K562 (cell line): ENCODE data around the gene TNNT3. TPM values are rescaled to one million over a fixed set of nuclear protein-coding genes. Genes with fewer than 3 reads are reported as not detected.
A peak's percentile ranks its signal among the peaks of the same experiment; 100 is the strongest.

Experiments
- ATAC-seq: fragments of 200-7000 bp; cut with Tn5 transposase; 3 replicates; pipeline ENCODE4 v1.9.1; 2020; ENCODE audit warnings: moderate library complexity
- BruUV-seq: library from RNA; stranded (reverse); fragments of 400-500 nt; replicated peaks from 2 replicates; lab custom pipeline; 2021; lab: Mats Ljungman, UMichigan
- CTCF ChIA-PET: fragments of 300-600 bp; formaldehyde crosslinking; extraction: SDS; loops from one replicate; lab custom pipeline; 2021; ENCODE audit warnings: low intra/inter-chr PET ratio; lab: Yijun Ruan, JAX
- POLR2A ChIA-PET: fragments of 300-600, 350-650 bp; sonication (Branson Sonifier 250); formaldehyde crosslinking; extraction: SDS; loops from one replicate; lab custom pipeline; 2021; ENCODE audit warnings: antibody characterized with exemption, inconsistent platforms; lab: Yijun Ruan, JAX
- DNase-seq, 4 experiments: peaks; one replicate each; pipeline versions ENCODE4 v3.0.0 to v3.0.0-alpha.2; 2011 to 2018; ENCODE audit warnings: low spot score in 3 of 4, mixed read lengths in 3 of 4; ENCODE audit errors: extremely low read depth in 1 of 4
- FAIRE-seq: peaks from 2 replicates; lab custom pipeline; 2011; peaks lifted over from hg19 to GRCh38; lab: Jason Lieb, UNC
- H2AFZ ChIP-seq: 2 replicates; pipeline ENCODE4 v1.6.0; 2011; ENCODE audit warnings: low read depth, low read length, control low read depth, inconsistent platforms
- H3K27ac ChIP-seq: fragments of 200-600 bp; 3 replicates; pipeline ENCODE4 v1.8.0; 2011; ENCODE audit warnings: low read depth, mild to moderate bottlenecking, control low read depth, inconsistent platforms, low read length, moderate library complexity, mixed read lengths; ENCODE audit errors: extremely low read depth
- H3K27me3 ChIP-seq, 2 experiments: fragments of 300-600 bp in 1 of 2; 2 replicates in 1 of 2; 3 replicates in 1 of 2; pipeline versions ENCODE4 v1.6.0 to v1.8.0; 2011; ENCODE audit warnings: inconsistent platforms in 2 of 2, low read length in 2 of 2, mild to moderate bottlenecking in 1 of 2, mixed read lengths in 1 of 2, moderate library complexity in 1 of 2; ENCODE audit not compliant: control insufficient read depth in 2 of 2, insufficient read depth in 2 of 2
- H3K36me3 ChIP-seq: fragments of 300-600 bp; 3 replicates; pipeline ENCODE4 v1.8.0; 2011; ENCODE audit warnings: mild to moderate bottlenecking, low read length, inconsistent platforms; ENCODE audit not compliant: control insufficient read depth, insufficient read depth
- H3K4me1 ChIP-seq, 2 experiments: fragments of 200-600 bp in 1 of 2; replicated peaks in 1 of 2; 2 replicates in 1 of 2; 3 replicates in 1 of 2; pipeline versions ENCODE4 v1.5.1 to v1.8.0; 2011; ENCODE audit warnings: inconsistent platforms in 2 of 2, low read length in 2 of 2, mild to moderate bottlenecking in 1 of 2, mixed read lengths in 1 of 2, moderate library complexity in 1 of 2; ENCODE audit not compliant: control insufficient read depth in 2 of 2, insufficient read depth in 2 of 2
- H3K4me2 ChIP-seq: 2 replicates; pipeline ENCODE4 v1.6.1; 2011; ENCODE audit warnings: low read length, control low read depth, inconsistent platforms, mixed read lengths; ENCODE audit not compliant: insufficient read depth
- H3K4me3 ChIP-seq: fragments of 200-600 bp; sonication (generic), shearing (Covaris generic); 2 replicates; pipeline ENCODE4 v1.5.1; 2016; ENCODE audit warnings: control low read depth, inconsistent platforms
- H3K79me2 ChIP-seq: fragments of 200-600 bp; 3 replicates; pipeline ENCODE4 v1.8.0; 2011; ENCODE audit warnings: low read length, inconsistent platforms; ENCODE audit not compliant: control insufficient read depth, insufficient read depth
- H3K9ac ChIP-seq, 2 experiments: 2 replicates each; pipeline versions ENCODE4 v1.6.0 to v1.6.1; 2011; ENCODE audit warnings: low read depth in 2 of 2, low read length in 2 of 2, control low read depth in 1 of 2, inconsistent platforms in 1 of 2, mild to moderate bottlenecking in 1 of 2, mixed read lengths in 1 of 2; ENCODE audit not compliant: insufficient read depth in 1 of 2
- H3K9me1 ChIP-seq: one replicate; pipeline ENCODE4 v1.6.0; 2011; ENCODE audit warnings: inconsistent platforms, mild to moderate bottlenecking, low read length, moderate library complexity; ENCODE audit not compliant: control insufficient read depth, insufficient read depth
- H3K9me3 ChIP-seq: replicated peaks from 2 replicates; pipeline ENCODE4 v1.5.1; 2011; ENCODE audit warnings: low read depth, low read length, inconsistent platforms; ENCODE audit not compliant: control insufficient read depth, insufficient read depth
- H4K20me1 ChIP-seq: replicated peaks from 2 replicates; pipeline ENCODE4 v1.6.1; 2011; ENCODE audit warnings: low read length, inconsistent platforms, mixed read lengths; ENCODE audit not compliant: control insufficient read depth, insufficient read depth
- CEBPG ChIP-seq, 3 experiments: fragments of 200-800 bp in 1 of 3; sonication (Bioruptor generic) in 1 of 3; sonication (generic) in 1 of 3; formaldehyde crosslinking in 1 of 3; IDR thresholded peaks in 2 of 3; conservative IDR thresholded peaks in 1 of 3; 2 replicates each; pipeline versions ENCODE4 v1.6.1 to v1.8.0; 2016 to 2022; ENCODE audit warnings: missing compliant biosample characterization in 2 of 3, missing genetic modification characterization in 2 of 3, mild to moderate bottlenecking in 1 of 3, missing genetic modification reagents in 1 of 3
- CREBBP ChIP-seq: IDR thresholded peaks from one replicate; pipeline ENCODE4 v1.6.1; 2012; ENCODE audit warnings: low read depth, mild to moderate bottlenecking, control low read depth, inconsistent platforms, low read length
- DDX20 ChIP-seq: fragments of 450-650 bp; IDR thresholded peaks from 2 replicates; pipeline ENCODE4 v1.6.1; 2016; ENCODE audit warnings: missing genetic modification characterization, low read depth, mild to moderate bottlenecking, missing compliant biosample characterization, moderate library complexity
- GTF2A2 ChIP-seq: IDR thresholded peaks from 2 replicates; pipeline ENCODE4 v1.6.1; 2016; ENCODE audit warnings: mild to moderate bottlenecking, missing genetic modification characterization, missing compliant biosample characterization
- IFI16 ChIP-seq: fragments of 250-450 bp; sonication (Bioruptor Pico); IDR thresholded peaks from 2 replicates; pipeline ENCODE4 v2.1.2; 2022; ENCODE audit warnings: mild to moderate bottlenecking, inconsistent platforms
- ZNF311 ChIP-seq: fragments of 250-450 bp; sonication (Bioruptor Pico); IDR thresholded peaks from 2 replicates; pipeline ENCODE4 v1.4.0; 2020; ENCODE audit warnings: mild to moderate bottlenecking, moderate library complexity
- WGBS: fragments of 100-300 bp; shearing (Covaris generic); methylation state at CpG from one replicate; pipeline ENCODE4 v1.1.6; 2016; ENCODE audit warnings: low coverage, mixed read lengths; ENCODE audit not compliant: insufficient coverage; ENCODE audit errors: missing lambda C conversion rate; 5-methylcytosine and 5-hydroxymethylcytosine counted together
- in situ Hi-C: fragments of 300-500 bp; cut with MboI; formaldehyde crosslinking; loops from 4 replicates; pipeline ENCODE4 v1.15.0; 2018; ENCODE audit warnings: inconsistent platforms, mixed read lengths
- intact Hi-C: fragments of 100-400 bp; cut with micrococcal nuclease; formaldehyde crosslinking; loops from 2 replicates; pipeline ENCODE4 v1.14.2; 2022
- polyA plus RNA-seq, 8 experiments: library from polyadenylated mRNA; depleted of rRNA in 4 of 8; stranded (reverse) in 5 of 8; unstranded in 3 of 8; fragments of >200 nt; fragmentation: Nextera tagmentation in 2 of 8; fragmentation: Illumina TruSeq in 1 of 8; extraction: Ambion mirVana in 2 of 8; extraction: Trizol in 1 of 8; gene quantifications; 2 replicates each; pipeline versions ENCODE4 v1.2.1 to v1.2.3, GENCODE V29; 2011 to 2014; ENCODE audit warnings: inconsistent platforms in 1 of 8, missing spikeins in 1 of 8
- total RNA-seq, 7 experiments: library from RNA; depleted of rRNA in 6 of 7; stranded (reverse); fragments of >200 nt in 6 of 7; fragmentation: Illumina TruSeq in 2 of 7; extraction: Trizol in 2 of 7; gene quantifications; 2 replicates each; pipeline versions ENCODE4 v1.2.1 to v1.2.3, GENCODE V29; 2011 to 2021; ENCODE audit warnings: low replicate concordance in 1 of 7
- TF ChIP-seq, protein P1 (sequence below): fragments of 250-450 bp; sonication (Bioruptor Pico); IDR thresholded peaks from 2 replicates; pipeline ENCODE4 v1.5.0; 2021
- TF ChIP-seq, protein P2 (sequence below), 2 experiments: IDR thresholded peaks; 2 replicates each; pipeline ENCODE4 v1.6.1; 2012; ENCODE audit warnings: improper control_type of control experiment in 2 of 2, low read depth in 2 of 2, low read length in 2 of 2, borderline replicate concordance in 1 of 2

The TNNT3 gene
- total and polyA plus RNA-seq, 9 of the 15 experiments (the other 6 are each of a cell fraction or from before 2014, with no cell fraction given): 0.10 TPM; not detected in 8

DNA sequence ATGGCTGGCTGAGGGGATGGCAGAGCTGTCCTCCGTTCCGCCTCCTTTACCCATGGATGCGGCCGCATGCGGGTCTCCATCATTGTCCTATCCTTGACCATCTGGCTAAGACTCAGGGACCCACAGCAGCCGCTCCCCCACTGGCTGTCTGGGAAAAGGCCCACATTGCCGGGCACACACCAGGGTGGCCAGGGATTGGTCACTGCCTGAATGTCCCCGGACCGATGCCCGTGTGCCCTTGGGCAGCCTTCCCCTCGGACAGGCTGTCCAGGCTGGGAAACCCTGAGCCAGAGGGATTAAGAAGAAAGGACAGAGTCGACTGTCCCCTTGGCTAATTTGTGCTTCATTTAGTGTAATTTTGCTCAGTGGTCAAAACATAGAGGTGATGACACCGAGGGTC is 55.7 kb downstream of the TNNT3 start (continued):
- TF ChIP-seq GTF2A2 (tag) (no peak), DDX20 (no peak), CREBBP (no peak)
- TF ChIP-seq, protein P1, sequence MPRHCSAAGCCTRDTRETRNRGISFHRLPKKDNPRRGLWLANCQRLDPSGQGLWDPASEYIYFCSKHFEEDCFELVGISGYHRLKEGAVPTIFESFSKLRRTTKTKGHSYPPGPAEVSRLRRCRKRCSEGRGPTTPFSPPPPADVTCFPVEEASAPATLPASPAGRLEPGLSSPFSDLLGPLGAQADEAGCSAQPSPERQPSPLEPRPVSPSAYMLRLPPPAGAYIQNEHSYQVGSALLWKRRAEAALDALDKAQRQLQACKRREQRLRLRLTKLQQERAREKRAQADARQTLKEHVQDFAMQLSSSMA (CRISPR knock-in tag): no peak
- TF ChIP-seq, all 486 proteins: peak for 0

DNA sequence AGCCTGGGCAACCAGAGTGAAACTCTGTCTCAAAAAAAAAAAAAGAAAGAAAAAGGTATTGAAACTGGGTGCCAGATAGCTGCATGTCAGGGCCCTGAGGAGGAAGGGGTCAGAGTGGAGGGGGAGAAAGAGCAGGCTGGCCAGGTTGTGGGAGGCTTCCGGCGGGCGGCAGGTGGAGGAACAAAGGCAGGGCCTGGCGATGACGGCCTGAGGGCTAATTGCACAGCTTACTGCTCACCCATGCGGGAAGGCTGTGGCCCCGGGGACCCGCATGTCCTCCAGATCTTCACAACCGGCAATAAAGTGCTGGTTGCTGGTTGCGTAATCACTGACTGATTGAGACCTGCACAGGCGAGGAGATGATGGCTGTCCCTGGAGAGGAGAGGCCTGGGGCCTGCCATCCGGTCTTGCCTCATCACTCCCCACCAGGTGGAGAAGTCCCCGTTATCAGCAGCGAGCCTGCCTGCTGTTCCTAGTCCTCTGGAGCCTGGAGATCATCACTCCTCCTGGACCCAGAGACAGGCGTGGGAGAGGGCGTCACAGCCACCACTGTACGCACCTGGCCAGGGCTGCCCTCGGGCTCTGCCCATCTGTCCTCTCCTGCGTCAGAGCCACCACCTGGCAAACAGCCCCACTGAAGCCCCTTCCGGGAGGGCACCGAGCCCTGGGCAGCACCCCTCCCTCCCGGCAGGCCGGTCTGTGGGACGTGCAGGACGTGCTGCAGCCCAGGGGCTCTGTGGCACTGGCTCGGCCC is 59.4 kb downstream of the TNNT3 start:
- WGBS: no CpG with 5 or more reads among the region's 26 CpGs
- Histone ChIP-seq H3K9ac (no peak overlapping the region), H2AFZ (no peak overlapping the region), H3K36me3 (no peaks in the 10 kb centered on the region), H3K4me3 (no peak overlapping the region), H3K9me3 (no peaks in the 10 kb centered on the region), H3K79me2 (no peaks in the 10 kb centered on the region), H3K4me1 (no peaks in the 10 kb centered on the region), H3K4me2 (no peak overlapping the region), H3K27me3 (no peaks in the 10 kb centered on the region), H3K9me1 (no peaks in the 10 kb centered on the region), H3K27ac (no peak overlapping the region), H4K20me1 (no peaks in the 10 kb centered on the region)
- DNase-seq (no peak), FAIRE-seq (peak; percentile 100), ATAC-seq (peak; percentile 92)
- TF ChIP-seq IFI16 (CRISPR knock-in tag) (no peak), CEBPG (CRISPR knock-in tag; IDR thresholded peaks at IDR 0.05) (no peak), CEBPG (tag; conservative IDR thresholded peaks at IDR 0.05 in 1 of 2, IDR thresholded peaks at IDR 0.05 in 1 of 2) (0 out of 4 replicates have a peak, but pooled peaks of 1 of the 2 experiments have one; percentile 41), ZNF311 (no peak)
- TF ChIP-seq, protein P2, sequence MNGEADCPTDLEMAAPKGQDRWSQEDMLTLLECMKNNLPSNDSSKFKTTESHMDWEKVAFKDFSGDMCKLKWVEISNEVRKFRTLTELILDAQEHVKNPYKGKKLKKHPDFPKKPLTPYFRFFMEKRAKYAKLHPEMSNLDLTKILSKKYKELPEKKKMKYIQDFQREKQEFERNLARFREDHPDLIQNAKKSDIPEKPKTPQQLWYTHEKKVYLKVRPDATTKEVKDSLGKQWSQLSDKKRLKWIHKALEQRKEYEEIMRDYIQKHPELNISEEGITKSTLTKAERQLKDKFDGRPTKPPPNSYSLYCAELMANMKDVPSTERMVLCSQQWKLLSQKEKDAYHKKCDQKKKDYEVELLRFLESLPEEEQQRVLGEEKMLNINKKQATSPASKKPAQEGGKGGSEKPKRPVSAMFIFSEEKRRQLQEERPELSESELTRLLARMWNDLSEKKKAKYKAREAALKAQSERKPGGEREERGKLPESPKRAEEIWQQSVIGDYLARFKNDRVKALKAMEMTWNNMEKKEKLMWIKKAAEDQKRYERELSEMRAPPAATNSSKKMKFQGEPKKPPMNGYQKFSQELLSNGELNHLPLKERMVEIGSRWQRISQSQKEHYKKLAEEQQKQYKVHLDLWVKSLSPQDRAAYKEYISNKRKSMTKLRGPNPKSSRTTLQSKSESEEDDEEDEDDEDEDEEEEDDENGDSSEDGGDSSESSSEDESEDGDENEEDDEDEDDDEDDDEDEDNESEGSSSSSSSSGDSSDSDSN (IDR thresholded peaks at IDR 0.05; ENCODE audit: borderline replicate concordance in 1 of 2, low read depth in 2 of 2, low read length in 2 of 2): no peak
- ChIA-PET POLR2A (no interaction called here), CTCF (no interaction called here)
- in situ Hi-C loops: no loop called here
- BruUV-seq: no TSS peak
- intact Hi-C loops: no loop called here
